Measurements from ENCODE around the gene PTPRN2.
"Not testable (repeated sequence)": the region's sequence is repeated elsewhere in the genome, so short reads cannot be mapped to it uniquely, and the experiment has no call there.

The PTPRN2 gene

DNA sequence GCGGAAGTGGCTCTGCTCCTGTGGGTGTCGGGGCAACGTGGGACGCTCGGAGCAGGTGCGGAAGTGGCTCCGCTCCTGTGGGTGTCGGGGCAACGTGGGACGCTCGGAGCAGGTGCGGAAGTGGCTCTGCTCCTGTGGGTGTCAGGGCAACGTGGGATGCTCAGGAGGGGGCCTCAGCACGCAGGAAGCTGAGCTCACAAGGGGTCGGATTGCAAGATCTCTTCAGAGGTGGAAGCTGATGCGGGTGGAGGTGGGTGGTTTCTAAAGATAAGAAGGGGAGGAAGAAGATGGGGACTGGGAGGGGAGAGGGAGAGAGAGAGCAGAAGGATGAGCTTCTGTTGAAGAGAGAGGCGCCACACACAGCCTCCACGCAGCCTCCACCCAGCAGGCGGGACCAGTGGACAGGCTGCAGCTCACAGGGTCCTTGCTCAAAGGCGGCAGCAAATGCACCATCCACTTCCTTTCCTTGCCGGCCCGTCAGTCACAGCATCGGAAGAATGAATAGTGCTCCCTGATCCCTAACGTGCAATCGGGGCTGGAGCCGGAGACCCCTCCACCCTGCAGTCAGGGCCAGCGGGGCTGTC, 78.7 kb downstream of the PTPRN2 start:
- no peak for DNase-seq

DNA sequence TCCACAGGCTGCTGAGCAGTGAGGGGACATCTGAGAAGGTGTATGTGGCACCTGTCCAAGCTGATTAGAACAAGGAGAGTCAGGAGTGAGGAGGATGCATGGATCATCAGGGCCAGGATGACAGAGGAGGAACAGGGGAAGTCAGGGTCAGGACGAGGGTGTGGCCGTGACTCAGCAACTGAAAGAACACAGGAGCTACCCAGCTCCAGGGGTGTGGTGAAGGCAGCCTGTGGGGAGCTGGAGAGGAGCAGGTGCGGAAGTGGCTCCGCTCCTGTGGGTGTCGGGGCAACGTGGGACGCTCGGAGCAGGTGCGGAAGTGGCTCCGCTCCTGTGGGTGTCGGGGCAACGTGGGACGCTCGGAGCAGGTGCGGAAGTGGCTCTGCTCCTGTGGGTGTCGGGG, 79.3 kb downstream of the PTPRN2 start:
- DNase-seq = not testable (repeated sequence)

DNA sequence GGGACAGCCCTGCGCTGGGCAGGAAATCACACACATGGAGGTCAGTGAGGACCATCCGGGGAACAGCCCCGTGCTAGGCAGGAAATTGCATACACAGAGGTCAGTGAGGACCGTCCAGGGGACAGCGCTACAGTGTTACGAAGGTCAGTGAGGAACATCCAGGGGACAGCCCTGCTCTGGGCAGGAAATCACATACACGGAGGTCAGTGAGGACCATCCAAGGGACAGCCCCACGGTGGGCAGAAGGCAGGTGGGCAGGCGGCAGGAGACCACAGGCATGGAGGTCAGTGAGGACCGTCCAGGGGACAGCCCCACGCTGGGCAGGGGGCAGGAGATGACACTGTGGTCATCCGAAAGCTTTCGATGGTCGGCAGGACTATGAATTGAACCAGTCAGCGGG, 79.7 kb downstream of the PTPRN2 start:
- DNase-seq = no peak

DNA sequence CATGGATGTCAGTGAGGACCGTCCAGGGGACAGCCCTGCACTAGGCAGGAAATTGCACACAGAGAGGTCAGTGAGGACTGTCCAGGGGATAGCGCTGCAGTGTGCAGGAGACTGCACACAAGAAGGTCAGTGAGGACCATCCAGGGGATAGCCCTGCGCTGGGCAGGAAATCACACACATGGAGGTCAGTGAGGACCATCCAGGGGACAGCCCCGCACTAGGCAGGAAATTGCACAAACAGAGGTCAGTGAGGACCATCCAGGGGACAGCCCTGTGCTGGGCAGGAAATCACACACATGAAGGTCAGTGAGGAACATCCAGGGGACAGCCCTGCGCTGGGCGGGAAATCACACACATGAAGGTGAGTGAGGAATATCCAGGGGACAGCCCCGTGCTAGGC, 80.4 kb downstream of the PTPRN2 start:
- DNase-seq = not testable (repeated sequence)

DNA sequence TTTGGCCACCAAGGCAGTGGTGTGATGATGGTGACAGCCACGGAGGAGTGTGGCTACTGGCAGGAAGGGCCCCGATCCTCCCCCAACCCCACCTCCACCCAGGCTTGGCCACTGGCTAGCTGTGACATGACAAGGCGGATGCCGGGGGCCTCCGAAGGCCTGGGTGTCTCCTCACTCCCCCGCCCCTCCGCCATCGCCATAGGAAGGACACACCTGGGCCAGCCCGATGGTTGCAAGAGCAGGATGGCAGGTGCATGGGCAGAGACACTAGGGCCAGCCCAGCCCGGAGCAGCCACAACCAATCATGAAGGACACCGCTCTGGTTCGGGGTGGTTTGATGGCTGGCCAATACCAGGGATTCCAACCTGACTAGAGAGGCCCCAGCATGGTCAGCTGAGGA, 81.0 kb downstream of the PTPRN2 start:
- no peak for DNase-seq

DNA sequence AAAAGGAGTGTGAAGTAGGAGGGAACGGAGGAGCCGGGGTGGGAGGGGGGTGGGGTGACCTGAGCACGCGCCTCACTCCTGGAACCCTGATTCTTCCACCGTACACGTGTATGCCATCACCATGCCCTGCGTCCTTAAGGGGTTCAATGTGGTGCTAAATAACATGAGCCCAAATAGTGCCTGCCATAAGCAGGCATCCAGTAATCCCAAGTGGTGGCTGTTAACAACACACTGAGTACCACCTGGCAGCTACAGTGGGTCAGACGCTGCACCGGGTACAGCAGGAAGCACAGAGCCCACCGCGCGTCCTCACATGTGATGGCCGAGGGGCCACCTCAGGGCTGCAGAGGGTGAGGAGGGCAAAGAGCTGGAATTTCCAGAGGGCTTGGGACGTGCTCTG, 81.9 kb downstream of the PTPRN2 start:
- no peak for DNase-seq

DNA sequence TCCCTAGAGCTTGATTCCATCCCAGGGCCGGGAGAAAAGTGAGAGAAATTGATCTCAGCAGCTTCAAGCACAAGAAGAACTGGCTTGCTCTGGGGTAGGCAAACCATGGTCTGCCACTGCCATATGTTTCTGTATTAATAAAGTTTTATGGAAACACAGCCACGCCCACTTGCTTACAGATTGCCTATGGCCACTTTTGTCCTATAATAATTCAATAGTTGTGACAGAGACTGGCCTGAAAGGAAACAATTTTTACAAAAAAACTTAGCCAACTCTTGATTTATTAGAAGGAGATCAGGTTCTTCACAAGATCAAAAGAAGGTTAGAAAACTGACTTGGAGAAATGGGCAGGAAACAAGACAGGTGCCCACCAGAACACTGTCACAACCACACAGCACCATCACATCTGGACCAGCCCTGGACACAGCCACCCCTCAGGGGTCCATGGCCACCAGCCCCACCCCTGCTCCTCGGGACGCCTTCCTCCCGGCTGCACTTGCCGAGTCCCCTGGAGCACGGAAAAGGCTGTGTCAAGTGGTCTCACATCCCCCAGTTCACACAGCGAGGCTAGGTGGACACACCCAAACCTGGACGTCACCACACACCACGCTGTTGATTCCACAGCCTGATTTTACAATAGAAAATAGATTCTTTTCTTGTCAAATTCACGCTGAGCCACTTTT, 85.4 kb downstream of the PTPRN2 start:
- DNase-seq = no peak

DNA sequence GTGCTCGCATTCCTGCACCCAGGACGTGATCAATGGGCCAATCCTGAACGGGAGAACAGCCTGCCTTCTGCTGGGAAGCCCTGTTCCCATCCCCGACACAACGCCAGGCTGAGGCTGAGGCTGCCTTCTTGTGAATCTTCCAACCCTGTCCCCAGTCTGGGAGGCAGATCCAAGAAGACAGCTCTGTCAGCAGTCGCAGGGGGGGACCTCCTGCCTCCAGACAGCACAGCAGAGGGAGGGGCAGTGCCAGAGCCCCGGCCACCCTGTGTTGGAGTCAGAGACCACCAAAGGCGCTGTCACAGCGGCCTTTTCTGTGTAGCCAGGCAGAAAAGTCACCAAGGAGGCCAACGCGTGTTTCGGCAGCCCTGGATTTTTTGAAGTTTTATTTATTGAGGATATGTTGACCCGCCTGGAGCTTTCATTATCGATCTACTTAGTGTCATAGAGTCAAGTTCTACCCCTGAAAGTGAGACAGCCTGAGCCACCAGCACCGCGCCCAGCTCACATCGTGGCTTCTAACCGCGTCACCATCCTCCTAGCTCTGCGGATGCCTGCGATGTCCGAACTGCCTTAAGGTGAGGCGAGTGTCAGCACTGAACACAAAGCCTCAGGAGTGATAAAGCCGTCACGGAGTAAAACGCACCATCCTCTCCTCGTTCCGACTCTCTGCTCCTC, 86.1 kb downstream of the PTPRN2 start:
- no peak for DNase-seq

DNA sequence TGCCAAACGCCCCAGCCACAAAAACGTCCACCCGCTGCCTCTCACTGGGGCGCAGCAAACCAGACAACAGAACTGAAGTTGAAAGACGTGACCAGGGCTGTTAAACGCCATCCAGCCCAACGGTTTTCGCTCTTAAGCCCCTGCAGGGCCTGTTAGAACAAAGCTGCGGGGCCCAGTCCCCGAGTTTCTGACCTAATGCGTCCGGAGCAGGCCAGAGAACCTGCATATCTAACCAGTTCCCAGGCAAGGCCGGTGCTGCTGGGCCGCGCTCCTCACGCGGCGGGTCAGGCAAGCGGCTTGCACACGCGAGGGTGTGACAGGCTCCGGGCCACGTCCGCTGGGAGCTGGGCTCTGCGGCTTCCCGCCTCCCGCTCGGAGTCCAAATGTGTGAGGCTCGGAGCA, 87.0 kb downstream of the PTPRN2 start:
- DNase-seq = no peak

DNA sequence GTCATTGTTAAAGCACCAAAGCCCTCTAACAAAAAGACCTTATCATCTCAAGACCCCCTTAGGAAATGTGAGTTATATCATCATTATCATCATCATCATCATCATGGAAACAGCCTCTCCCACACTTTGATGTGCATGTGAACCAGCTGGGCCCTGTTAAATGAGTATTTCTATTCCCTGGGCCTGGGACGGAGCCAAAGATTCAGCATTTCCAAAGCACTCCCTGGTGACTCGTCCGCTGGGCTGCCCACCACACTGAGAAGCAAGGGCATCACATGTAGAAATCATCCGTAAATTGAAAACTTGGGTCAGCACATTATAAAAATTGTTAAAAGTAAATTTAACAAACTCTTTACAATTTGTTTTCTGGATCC, 88.6 kb downstream of the PTPRN2 start:
- DNase-seq = no peak

DNA sequence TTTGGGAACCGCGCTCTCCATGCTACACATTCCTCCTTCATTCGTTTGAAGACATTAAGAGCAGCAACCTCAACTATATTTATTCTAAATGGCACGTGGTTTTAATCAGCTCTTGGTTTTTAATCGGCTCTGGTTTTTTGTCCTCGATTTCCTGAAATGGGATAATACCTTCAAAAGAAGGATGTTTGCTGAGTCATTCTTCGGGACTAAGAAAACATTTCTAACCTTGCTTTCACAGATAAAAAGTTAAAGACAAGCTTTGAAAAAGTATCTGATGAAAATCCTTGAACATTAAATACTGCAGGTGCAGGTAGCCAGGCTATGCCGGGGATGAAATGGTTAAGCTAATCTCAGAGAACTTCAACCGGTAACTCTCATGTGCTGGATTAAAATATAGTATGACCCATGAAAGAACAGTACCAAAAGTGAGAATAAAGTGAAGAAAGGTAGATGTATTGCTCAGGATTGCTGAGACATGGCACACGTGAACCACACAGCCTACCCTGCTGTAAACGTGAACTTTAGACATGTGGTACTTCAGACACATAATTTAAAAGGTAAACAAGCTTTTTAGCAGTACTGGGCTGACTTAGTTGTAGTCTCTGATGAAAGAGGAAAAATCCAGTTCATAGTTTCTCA, 89.1 kb downstream of the PTPRN2 start:
- DNase-seq = no peak

DNA sequence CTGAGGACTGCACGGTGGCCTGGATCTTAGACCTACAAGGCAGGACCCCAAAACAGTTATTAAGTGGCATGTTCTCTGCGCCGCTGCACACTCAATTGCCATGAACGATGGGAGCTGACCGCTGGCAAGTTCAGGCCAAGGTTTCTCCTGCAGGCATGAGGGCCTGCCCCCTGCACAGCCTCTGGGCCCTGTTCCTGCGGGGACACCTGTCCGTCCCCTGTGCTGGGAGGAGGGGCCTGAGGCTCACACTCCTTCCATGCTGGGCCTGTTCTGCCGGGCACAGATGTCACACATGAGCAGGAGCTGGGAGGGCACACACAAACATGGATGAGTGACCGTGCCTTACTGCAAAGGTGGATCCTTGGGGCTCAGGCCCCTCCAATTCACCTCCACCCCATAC, 90.0 kb downstream of the PTPRN2 start:
- DNase-seq = peak; percentile 59

DNA sequence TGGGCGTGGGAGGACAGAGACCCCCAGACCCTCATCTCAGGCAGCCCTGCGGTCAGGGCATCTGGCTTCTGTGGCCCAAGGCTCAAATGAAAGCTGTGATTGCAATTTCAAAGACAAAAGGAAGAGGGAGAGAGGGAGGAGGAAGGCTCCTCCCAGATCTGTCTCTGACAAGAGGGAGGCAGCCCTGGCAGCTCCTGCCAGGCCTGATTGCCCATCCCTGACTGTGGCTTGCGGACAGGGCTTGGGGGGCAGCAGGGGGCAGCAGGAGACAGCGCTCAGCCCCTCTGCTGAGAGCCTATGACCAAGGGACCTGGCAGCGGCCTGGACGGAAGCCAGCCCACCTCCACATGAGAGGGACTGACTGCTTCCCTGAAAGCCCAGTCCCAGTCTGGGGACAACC, 91.8 kb downstream of the PTPRN2 start:
- peak; percentile 45 for DNase-seq

DNA sequence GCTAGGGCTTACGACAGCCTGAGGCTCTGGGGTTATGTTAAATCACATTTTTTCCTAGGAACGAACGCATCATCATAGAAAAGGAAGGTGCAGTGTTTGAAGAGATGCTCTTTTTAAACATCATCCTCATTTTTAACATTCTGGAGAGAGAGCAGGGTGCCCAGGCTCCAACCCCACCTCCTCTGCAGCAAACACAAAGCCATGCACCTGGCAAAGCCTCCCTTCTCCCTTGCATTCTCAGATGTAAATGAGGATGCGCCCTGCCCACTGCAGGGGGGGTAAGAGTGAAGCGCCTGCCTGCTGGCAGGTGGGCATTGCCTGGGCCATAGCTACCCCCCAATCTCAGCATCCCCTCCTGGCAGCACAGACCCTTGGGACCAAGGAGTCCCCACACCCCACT, 92.4 kb downstream of the PTPRN2 start:
- DNase-seq = no peak

DNA sequence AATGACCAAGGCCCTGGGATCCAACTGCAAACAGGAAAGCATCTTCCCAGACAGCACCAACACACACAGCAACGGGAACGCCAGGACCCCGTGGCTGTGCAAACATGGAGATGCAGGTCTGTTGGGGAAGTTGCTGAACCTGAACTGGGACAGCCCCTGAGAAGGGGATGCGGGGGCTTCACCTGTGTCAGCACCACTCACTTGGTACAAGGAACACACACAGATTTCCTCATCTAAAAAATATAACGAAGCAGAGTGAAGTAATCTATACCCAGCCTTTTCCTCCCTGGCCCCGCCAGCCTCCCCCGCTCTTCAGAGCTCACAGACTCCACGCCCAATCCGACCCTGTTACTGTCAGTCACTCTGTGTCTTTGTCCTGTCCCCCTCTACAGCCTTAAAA, 93.0 kb downstream of the PTPRN2 start:
- no peak for DNase-seq

DNA sequence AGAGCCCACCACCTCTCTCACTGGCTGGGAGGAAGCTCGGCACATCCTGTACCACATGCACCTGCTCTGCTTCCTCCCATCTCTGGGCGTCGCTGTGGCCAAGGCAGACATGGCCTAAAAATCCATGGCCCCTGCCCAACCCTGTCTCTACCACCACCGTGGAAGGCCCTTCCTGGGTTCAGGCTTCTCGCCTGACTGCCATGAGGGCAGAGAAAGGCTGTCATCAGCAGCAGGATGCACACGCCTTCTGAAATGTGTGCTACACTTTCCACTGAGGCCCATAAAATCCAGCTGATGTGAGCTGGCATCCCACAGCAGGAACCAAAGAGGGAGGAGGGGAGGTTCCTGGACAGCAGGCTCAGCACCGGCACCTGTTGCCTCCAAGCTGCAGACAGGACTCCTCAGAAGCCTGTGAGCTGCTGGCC, 93.4 kb downstream of the PTPRN2 start:
- no peak for DNase-seq

DNA sequence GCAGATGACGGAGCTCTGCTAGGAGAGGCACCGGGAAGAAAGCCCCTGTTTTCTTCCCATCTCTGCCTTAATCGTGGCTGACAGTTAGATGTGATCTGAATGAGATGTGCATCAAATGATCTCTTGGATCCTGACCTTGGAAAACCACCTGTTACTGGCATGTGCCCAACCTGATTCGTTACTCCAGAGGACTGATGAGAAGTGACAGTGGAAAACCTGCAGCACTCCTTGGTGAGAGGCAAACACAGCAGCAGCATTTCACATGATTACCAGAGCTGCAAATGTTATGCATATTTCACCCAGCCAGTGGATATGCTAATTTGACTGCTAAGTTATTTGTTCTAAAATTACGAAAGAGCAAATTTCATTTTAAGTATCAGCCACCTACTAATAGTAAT, 95.3 kb downstream of the PTPRN2 start:
- no peak for DNase-seq

DNA sequence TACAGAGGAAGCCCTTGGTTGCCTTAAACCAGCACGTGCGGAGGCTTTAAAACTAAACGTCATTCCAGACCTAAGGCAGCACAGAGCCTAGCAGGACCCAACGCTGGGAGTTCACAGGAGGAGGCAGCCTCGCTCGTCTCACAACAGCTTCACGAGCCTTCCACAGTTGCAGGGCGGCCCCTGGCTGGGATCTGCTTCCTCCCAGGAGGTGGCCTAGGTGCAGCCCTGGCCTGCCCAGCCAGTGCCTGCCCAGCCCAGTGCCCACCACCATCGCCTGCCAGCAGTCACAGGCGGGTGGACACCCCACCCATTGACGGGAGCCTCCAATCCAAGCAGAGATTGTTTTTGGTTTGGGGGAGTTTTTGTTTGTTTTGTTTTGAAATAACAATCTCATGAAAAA, 96.5 kb downstream of the PTPRN2 start:
- no peak for DNase-seq

DNA sequence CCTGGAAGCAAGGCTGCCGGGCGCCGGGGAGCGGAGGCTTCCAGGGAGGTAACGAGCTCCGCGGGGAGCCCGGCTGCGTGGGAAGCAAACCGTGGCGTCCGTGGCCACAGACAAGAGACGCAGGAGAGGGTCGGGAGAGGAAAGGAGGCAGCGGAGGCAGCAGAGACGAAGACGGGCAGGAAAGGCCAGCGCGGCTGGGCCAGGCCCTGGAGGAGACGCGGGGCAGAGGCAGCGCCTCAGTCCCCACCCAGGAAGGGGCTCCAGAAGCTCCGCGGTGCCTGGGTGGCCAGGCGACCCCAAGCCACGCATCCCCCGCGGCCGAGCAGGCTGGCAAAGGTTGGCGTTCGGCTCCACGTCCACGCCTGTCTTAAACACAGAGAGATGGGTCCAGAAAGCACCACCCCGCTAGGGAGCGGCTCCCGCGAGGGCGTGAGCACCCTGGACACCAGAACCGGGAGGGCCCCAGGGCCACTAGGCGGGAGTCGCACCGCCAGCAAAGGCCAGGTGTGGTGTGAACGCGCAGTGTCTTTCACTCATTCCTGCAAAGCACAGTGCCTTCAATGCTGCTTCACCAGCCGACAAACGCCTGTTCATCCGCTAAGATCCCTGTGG, 97.3 kb downstream of the PTPRN2 start:
- no peak for DNase-seq

DNA sequence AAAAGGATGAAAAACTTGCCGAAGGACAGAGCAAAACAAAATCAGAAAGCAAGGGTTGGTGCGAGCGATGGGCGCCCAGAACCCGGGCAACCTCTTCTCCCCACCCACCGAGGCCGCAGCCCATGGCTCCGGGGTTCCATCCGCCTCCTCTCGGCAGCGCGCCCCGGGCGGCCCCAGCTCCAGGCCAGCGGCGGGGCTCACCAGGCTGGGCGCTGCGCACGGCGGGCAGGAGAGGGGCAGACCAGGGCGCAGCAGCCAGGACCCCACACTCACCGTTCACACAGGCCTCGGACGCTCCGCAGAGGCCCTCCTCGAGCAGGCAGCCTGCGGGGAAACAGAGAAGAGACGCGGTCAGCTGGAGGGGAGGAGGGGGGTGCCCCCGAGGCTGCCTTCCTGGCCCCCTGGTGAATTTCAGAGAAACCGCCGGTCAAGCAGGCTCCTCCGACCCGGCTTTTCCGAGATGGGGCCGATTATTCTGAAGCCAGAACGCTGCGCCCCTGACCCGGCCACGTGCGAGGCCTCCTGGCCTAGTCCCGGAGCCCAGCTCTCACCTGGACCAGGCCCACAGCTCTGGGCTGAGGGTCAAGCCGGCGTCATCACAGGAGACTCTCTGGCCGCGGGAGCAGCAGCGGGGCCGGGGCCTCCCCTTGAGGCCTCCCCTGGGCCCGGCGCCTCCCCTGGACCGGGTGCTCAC, 98.0 kb downstream of the PTPRN2 start:
- no peak for DNase-seq

DNA sequence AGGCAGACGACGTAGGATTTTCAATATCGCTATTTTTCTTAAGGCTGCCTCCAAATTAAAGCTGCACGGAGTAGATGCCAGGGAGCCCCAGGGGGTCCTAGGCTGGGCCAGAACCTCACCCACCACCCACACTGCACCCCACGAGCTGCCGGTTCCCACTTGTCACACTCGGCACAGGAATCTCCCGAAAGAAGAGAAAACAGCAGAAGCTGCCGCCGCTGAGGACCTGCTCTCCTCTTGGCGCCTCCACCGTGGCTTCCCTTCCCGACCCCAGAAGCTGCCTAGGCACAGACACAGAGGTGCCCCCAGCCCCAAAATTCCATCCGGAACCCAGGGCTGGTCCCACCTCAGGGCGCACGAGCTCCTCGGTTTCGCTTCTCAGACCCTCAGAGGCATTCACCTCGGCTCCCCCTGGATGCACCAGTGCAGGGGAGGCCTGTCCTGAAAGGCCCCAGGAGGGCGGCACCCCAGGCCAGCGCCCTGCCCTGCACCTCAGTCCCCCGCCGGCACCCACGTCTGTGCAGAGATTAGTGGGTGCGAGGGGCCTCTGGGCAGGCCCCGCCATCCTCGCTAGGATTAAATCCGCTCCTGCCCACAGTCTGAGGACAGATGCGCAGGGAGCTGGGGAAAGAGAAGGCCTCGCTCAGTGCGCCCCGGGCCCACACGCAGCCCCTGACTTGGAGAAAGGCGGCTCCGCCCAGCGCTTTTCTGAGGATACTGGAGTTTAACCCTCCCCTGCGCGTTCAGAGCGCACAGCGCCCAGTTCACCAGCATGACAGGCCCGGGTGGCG, 99.2 kb downstream of the PTPRN2 start:
- DNase-seq = no peak

DNA sequence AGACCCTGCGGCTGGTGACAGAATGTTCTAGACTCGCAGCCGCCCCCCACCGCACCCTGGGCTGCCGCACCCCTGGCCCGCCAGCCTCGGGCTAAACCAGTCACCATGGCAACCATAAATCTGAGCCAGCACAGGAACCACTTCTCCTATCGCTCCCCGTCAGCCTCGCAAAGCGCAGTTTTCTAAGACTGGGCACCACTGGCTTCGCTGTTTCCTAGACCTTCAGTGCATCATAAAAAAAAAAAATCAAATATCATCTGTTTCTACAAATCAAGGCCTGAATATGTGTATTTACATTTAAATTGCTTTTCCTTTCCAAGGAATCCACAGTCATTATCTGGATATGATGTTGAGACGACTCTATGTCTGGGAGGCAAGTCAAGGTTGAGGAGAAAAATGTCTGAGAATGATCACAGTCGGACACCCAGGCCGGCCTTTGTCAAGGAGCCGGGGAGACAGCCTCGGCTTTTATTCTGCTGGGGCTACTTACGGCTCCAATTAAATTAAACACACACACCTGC, 99.9 kb downstream of the PTPRN2 start:
- no peak for DNase-seq

Measured in NCI-H510A (cell line).